Testis (tissue), 2 donors: ENCODE results near the gene SVIL.

Experiments used
- CTCF ChIP-seq, 3 experiments: fragments of 450-650 bp in 2 of 3; fragments of 200-600 bp in 1 of 3; sonication (generic) in 1 of 3; IDR thresholded peaks; one replicate each; pipeline ENCODE4 v1.5.1; 2016 to 2019; ENCODE audit warnings: antibody characterized with exemption in 3 of 3, mild to moderate bottlenecking in 2 of 3, moderate library complexity in 1 of 3
- POLR2A ChIP-seq: fragments of 450-650 bp; IDR thresholded peaks from one replicate; pipeline ENCODE4 v1.6.1; 2017; ENCODE audit warnings: antibody characterized with exemption, mild to moderate bottlenecking, moderate library complexity

GRCh38 chr10:29563420-29564035, 71.2 kb downstream of the SVIL start:
- TF ChIP-seq CTCF (IDR thresholded peaks at IDR 0.05) (no peak), POLR2A (no peak)
